RWPE1 (cell line): ENCODE results near the gene RAB11FIP2.

Experiments used
- CTCF ChIA-PET: fragments of 350-600 bp; sonication (Branson Sonifier 250); formaldehyde crosslinking; extraction: SDS; loops from one replicate; lab custom pipeline; 2021; lab: Yijun Ruan, JAX
- POLR2A ChIA-PET: fragments of 400-600 bp; formaldehyde crosslinking; extraction: SDS; loops from one replicate; lab custom pipeline; 2020; ENCODE audit warnings: antibody characterized with exemption; ENCODE audit not compliant: low non-redundant PET; lab: Yijun Ruan, JAX
- DNase-seq: peaks from one replicate; pipeline ENCODE4 v3.0.0; 2012; ENCODE audit warnings: low spot score
- H3K27ac ChIP-seq: fragments of 450-650 bp; 2 replicates; pipeline ENCODE4 v1.5.1; 2017
- CTCF ChIP-seq: fragments of 450-650 bp; conservative IDR thresholded peaks from 2 replicates; pipeline ENCODE4 v1.5.1; 2017; ENCODE audit warnings: low read depth, mild to moderate bottlenecking

The RAB11FIP2 gene

GRCh38 chr10:118062798-118063238 lies 16.1 kb upstream of the RAB11FIP2 start:
- no peak for DNase-seq
- CTCF ChIA-PET: interaction anchor here (1.0 kb wide), 1 partner anchor 846 kb away, joined by 5 read pairs; no protein-coding TSS in a partner anchor
- TF ChIP-seq CTCF: no peak
- H3K27ac ChIP-seq: no peak overlapping the region
- POLR2A ChIA-PET: no interaction called here

- no peak for TF ChIP-seq CTCF
- ChIA-PET POLR2A (interaction anchor here (1.1 kb wide), 1 partner anchor 12 kb away, joined by 3 read pairs; no protein-coding TSS in a partner anchor), CTCF (no interaction called here)
- no peak for DNase-seq
- no peak overlapping the region for H3K27ac ChIP-seq
Observed at GRCh38 chr10:118058371-118058770, 11.6 kb upstream of the RAB11FIP2 start.

DNA sequence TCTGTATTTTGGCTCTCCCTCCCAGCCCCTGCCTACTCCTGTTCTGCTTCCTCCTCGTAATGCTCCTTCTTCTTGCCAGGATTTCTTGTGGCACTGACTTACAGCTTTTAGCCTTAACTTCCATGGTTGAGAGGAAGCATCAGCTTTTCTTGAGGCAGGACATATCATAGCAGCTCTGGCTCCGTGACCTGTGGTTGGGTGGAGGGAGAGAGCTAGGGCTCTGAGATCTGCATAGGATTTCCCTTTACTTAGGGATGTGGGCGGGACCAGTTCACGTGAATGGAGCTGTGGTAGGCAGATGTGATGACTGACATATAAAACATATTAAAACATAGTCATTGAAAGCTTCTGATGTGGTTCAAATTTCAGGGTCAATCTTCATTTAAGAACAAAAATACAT lies 10.6 kb upstream of the RAB11FIP2 start:
- no peak for DNase-seq
- TF ChIP-seq CTCF: no peak
- CTCF ChIA-PET: interaction anchor here (0.6 kb wide), 1 partner anchor 121 kb away, joined by 3 read pairs; no protein-coding TSS in a partner anchor
- no peak overlapping the region for H3K27ac ChIP-seq
- POLR2A ChIA-PET: interaction anchor here (1.1 kb wide), 1 partner anchor 11 kb away, joined by 3 read pairs; no protein-coding TSS in a partner anchor

GRCh38 chr10:118054383-118054782 lies 7.6 kb upstream of the RAB11FIP2 start:
- peak; percentile 20 for DNase-seq
- ChIA-PET POLR2A (interaction anchor here (0.5 kb wide), 1 partner anchor 653 kb away, joined by 3 read pairs; no protein-coding TSS in a partner anchor), CTCF (no interaction called here)
- no peak for TF ChIP-seq CTCF
- no peak overlapping the region for H3K27ac ChIP-seq

- TF ChIP-seq CTCF: no peak
- no peak for DNase-seq
- ChIA-PET CTCF (interaction anchor here (0.6 kb wide), 1 partner anchor 70 kb away, joined by 3 read pairs; no protein-coding TSS in a partner anchor), POLR2A (no interaction called here)
- no peak overlapping the region for H3K27ac ChIP-seq
Observed at GRCh38 chr10:118052816-118053215, 6.1 kb upstream of the RAB11FIP2 start.

DNA sequence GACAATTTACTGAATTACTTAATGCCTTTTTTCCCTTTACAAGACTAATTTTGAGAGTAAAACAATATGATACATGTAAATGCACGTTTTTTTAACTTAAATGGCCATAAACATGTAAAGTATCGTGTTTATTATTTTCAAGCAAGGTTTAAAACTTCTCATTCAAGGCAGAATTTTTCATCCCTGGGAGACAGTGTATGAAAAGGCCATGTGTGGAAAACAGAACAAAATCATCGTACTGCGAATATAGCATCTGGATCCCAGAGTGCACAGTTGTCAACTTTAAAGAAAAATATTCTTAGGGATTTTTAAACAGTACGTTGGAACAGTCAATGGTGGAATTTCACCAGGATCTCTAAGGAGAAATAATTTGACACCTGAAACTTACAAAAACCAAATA lies 1.1 kb upstream of the RAB11FIP2 start:
- ChIA-PET CTCF (no interaction called here), POLR2A (no interaction called here)
- no peak for DNase-seq
- no peak overlapping the region for H3K27ac ChIP-seq
- no peak for TF ChIP-seq CTCF
